ENCODE data around the gene TUBB4A.

TUBB4A gene

DNA sequence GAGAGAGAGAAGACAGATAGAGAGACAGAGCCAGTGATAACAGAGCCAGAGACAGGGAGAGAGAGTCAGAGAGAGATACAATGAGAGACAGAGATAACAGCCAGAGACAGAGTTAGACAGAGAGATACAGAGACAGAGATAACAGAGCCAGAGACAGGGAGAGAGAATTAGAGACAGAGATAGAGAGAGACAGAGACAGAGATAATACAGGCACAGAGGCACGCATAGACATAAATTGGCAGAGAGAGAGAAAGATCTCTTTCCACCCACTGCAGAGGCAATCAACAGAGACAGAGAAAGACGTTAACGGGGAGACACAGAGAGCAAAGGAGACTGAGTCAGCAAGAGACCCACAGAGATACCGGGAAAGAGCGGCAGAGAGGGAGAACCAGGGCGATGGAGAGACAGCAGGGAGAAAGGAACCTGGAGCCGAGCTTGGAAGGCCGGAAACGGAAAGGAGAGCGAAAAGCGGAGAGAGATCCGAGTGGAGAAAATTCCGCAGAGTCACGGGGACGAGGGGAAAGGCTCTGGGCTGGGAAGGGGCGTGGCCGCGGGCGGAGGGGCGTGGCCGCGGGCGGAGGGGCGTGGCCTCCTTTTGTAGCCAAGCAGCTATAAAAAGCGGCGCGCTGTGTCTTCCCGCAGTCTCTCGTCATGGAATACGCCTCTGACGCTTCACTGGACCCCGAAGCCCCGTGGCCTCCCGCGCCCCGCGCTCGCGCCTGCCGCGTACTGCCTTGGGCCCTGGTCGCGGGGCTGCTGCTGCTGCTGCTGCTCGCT, 28.5 kb upstream of the TUBB4A start, which contains the start of gene TNFSF9:
Gene TNFSF9 (plus strand): TSS at position 641 of the 777 bp plus-strand sequence. CDS start 11 bp downstream, at position 652.
- peak within 1 kb of the TSS; percentile 71 for H3K27ac ChIP-seq
- no peak for TF ChIP-seq ZFX (IDR thresholded peaks at IDR 0.05; ENCODE audit: borderline replicate concordance)
- TF ChIP-seq, protein P1, sequence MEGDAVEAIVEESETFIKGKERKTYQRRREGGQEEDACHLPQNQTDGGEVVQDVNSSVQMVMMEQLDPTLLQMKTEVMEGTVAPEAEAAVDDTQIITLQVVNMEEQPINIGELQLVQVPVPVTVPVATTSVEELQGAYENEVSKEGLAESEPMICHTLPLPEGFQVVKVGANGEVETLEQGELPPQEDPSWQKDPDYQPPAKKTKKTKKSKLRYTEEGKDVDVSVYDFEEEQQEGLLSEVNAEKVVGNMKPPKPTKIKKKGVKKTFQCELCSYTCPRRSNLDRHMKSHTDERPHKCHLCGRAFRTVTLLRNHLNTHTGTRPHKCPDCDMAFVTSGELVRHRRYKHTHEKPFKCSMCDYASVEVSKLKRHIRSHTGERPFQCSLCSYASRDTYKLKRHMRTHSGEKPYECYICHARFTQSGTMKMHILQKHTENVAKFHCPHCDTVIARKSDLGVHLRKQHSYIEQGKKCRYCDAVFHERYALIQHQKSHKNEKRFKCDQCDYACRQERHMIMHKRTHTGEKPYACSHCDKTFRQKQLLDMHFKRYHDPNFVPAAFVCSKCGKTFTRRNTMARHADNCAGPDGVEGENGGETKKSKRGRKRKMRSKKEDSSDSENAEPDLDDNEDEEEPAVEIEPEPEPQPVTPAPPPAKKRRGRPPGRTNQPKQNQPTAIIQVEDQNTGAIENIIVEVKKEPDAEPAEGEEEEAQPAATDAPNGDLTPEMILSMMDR (IDR thresholded peaks at IDR 0.05) = no peak

DNA sequence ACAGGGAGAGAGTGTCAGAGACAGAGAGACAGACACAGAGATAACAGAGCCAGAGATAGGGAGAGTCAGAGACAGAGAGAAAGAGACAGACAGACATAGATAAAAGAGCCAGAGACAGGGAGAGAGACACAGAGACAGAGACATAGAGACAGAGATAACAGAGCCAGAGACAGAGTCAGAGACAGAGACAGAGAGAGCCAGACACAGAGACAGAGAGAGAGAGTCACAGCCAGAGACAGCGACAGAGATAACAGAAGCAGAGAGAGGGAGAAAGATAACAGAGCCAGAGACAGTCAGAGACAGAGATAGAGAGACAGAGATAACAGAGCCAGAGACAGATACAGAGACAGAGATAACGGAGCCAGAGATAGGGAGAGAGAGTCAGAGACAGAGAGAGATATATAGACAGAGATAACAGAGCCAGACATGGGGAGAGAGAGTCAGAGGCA, 27.9 kb upstream of the TUBB4A start:
- peak overlapping the region; percentile 71; the same call in 1 of the 2 replicates for H3K27ac ChIP-seq

DNA sequence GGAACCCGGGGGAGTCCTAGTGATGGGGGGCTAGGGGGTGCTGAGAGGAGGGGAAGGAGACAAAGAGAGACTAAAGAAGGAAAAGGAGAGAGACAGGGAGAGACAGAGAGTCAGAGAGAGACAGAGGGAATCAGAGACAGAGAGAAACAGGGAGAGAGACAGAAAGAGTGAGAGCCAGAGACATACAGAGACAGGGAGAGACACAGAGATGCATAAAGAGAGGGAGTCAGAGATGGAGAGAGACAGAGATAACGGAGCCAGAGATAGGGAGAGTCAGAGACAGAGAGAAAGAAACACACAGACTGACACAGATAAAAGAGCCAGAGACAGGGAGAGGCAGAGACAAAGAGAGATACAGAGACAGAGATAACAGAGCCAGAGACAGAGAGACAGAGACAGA, 27.2 kb upstream of the TUBB4A start:
- no peak overlapping the region for H3K27ac ChIP-seq
- TF ChIP-seq ZFX (IDR thresholded peaks at IDR 0.05; ENCODE audit: borderline replicate concordance) = no peak
- TF ChIP-seq, protein P1 (IDR thresholded peaks at IDR 0.05) = no peak

More for the DNA sequence above, 27.9 kb upstream of the TUBB4A start:
- TF ChIP-seq ZFX (IDR thresholded peaks at IDR 0.05; ENCODE audit: borderline replicate concordance) = no peak
- TF ChIP-seq, protein P1 (IDR thresholded peaks at IDR 0.05) = no peak

DNA sequence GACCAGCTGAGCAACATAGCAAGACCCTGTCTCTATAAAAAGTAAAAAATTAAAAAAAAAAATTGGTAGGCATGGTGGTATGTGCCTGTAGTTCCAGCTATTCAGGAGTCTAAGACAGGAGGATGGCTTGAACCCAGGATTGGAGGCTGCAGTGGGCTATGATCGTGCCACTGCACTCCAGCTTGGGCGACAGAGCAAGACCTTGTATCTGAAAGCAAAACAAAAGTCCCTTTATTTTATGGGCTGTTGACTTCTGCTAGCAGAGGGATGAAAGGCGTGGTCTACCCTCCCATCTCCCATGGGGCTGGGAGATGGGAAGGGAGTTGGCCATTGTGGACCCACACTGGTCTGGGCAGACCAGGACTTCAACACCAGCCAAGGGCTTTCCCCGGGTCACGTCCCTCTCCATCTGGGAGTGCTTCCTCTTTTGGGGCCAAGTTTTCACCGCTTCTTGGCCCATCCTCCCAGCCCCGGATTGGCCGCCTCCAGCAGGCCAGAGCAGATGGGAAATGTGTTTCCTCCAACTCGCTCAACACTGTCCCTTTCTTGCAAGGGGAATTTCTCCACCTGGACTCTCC, 26.5 kb upstream of the TUBB4A start:
- no peak overlapping the region for H3K27ac ChIP-seq
- TF ChIP-seq, protein P1 (IDR thresholded peaks at IDR 0.05) = no peak
- TF ChIP-seq ZFX (IDR thresholded peaks at IDR 0.05; ENCODE audit: borderline replicate concordance) = no peak

DNA sequence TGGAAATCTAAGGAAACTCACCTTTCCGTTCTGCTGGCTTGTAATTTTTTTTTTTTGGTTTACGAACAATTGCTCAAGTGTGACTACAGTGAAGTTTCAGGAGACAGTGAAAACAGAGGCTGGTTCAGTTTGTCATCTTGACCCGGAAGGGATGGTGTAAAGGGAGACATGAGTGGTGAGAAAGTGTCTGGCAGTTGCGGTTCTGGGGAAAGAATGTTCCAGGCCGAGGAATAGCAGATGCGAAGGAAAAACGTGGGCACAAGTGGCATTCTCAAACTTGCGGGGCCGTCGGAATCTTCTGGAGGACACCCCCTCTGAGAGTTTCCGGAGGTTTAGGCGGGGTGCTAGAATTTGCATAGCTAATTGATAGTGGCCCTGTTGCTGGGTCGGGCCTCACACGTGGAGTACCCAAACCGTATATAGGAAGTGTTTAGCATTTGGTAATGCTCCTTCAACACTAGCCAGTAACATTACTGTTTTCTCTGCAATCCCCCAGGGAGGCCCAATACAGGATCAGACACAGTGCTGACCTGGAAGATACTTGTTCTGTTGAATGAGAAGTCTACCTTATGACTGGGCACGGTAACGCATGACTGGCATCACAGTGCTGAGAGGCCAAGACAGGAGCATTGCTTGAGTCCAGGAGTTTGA, 25.9 kb upstream of the TUBB4A start:
- no peak for TF ChIP-seq ZFX (IDR thresholded peaks at IDR 0.05; ENCODE audit: borderline replicate concordance)
- TF ChIP-seq, protein P1 (IDR thresholded peaks at IDR 0.05) = no peak
- H3K27ac ChIP-seq = no peak overlapping the region

DNA sequence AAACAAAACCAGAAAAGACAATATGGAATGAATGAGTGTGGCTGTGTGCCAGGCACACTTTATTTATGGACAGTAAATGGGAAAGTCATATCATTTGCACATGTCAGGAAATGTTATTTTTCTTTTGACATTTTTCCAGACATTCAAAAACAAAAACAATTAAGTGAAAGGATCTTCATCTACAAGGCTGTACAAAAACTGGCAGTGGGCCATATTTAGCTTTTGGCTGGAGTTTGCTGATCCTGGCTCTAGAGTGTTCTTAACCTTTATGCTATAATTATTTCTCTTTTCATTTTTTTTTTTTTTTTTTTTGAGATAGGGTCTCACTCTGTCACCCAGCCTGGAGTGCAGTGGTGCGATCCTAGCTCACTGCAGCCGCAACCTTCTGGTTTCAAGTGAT, 22.2 kb upstream of the TUBB4A start:
- no peak overlapping the region for H3K27ac ChIP-seq
- TF ChIP-seq, protein P1 (IDR thresholded peaks at IDR 0.05) = no peak
- TF ChIP-seq ZFX (IDR thresholded peaks at IDR 0.05; ENCODE audit: borderline replicate concordance) = no peak
